Nephron (organoid): Measurements from ENCODE around the gene RMC1.

Experiments
- H3K27ac Mint-ChIP-seq, 3 experiments: 2 replicates each; pipeline ENCODE4 v1.8.0; 2020; ENCODE audit warnings: mixed read lengths in 3 of 3, mild to moderate bottlenecking in 2 of 3, moderate library complexity in 1 of 3
- H3K27me3 Mint-ChIP-seq: 2 replicates; pipeline ENCODE4 v1.8.0; 2021; ENCODE audit warnings: low read depth, mild to moderate bottlenecking, moderate library complexity, mixed read lengths
- H3K36me3 Mint-ChIP-seq: 2 replicates; pipeline ENCODE4 v1.8.0; 2020; ENCODE audit warnings: low read depth, mixed read lengths
- H3K4me1 Mint-ChIP-seq: 2 replicates; pipeline ENCODE4 v1.8.0; 2020; ENCODE audit warnings: mixed read lengths
- H3K4me3 Mint-ChIP-seq, 3 experiments: 2 replicates each; pipeline ENCODE4 v1.8.0; 2020; ENCODE audit warnings: mild to moderate bottlenecking in 3 of 3, mixed read lengths in 3 of 3, moderate library complexity in 2 of 3
- H3K9me3 Mint-ChIP-seq: 2 replicates; pipeline ENCODE4 v1.8.0; 2020; ENCODE audit warnings: mixed read lengths
- TF ChIP-seq, protein P1 (sequence below), 3 experiments: fragments of 200-600 bp; sonication (generic); IDR thresholded peaks; one replicate each; pipeline ENCODE4 v1.5.0; 2021; ENCODE audit warnings: antibody characterized with exemption in 3 of 3; ENCODE audit not compliant: unreplicated experiment in 3 of 3

The RMC1 gene

DNA sequence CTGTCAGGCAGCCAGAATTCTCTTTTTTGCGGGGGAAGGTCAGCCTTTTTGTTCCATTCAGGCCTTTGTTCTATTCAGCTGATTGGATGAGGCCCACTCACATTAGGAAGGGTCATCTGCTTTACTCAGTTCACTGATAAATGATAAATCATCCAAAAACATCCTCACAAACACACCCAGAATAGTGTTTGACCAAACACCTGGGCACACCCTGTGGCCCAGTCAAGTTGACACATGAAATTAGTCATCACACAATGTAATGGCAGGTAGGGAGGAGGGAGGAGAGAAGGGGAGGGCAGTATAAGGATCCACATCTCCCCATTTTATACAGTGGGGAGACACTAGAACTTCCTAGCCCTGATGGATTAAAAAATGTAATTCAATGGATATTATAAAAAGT lies 8.3 kb upstream of the RMC1 start:
- no peak overlapping the region for H3K4me3 Mint-ChIP-seq
- TF ChIP-seq, protein P1, sequence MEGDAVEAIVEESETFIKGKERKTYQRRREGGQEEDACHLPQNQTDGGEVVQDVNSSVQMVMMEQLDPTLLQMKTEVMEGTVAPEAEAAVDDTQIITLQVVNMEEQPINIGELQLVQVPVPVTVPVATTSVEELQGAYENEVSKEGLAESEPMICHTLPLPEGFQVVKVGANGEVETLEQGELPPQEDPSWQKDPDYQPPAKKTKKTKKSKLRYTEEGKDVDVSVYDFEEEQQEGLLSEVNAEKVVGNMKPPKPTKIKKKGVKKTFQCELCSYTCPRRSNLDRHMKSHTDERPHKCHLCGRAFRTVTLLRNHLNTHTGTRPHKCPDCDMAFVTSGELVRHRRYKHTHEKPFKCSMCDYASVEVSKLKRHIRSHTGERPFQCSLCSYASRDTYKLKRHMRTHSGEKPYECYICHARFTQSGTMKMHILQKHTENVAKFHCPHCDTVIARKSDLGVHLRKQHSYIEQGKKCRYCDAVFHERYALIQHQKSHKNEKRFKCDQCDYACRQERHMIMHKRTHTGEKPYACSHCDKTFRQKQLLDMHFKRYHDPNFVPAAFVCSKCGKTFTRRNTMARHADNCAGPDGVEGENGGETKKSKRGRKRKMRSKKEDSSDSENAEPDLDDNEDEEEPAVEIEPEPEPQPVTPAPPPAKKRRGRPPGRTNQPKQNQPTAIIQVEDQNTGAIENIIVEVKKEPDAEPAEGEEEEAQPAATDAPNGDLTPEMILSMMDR (IDR thresholded peaks at IDR 0.05; ENCODE audit: unreplicated experiment in 3 of 3), result no peak
- no peaks in the 10 kb centered on the region for H3K4me1 Mint-ChIP-seq
- peaks cover 16% of the 10 kb centered on the region for H3K9me3 Mint-ChIP-seq
- no peaks in the 10 kb centered on the region for H3K36me3 Mint-ChIP-seq
- H3K27ac Mint-ChIP-seq, result no peak overlapping the region
- H3K27me3 Mint-ChIP-seq, result peaks cover 3% of the 10 kb centered on the region

DNA sequence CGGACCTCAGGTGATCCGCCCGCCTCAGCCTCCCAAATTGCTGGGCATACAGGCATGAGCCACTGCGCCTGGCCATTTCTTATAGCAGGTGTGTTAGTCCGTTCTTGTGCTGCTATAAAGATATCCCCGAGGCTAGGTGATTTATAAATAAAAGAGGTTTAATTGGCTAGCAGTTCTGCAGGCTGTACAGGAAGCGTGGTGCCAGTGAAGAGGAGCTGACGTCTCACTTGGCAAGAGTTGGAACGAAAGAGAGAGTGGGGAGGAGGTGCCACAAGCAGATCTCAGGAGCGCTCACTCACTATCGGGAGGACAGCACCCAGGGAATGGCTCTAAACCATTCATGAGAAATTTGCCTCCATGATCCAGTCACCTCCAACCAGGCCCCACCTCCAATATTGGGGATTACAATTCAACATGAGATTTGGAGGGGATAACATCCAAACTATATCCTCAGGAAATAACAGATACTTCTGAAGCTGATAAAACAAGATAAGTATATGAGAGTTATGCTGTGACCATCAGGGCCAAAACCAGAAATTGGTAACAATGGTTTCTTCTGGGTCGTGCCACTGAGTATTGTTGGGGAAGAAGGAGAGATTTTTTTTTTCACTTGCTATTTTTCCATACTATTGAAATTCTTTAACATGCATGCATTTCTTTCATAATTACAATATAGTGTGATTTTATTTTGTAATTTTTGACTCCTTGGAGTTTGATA lies 7.4 kb upstream of the RMC1 start:
- Mint-ChIP-seq H3K4me3 (no peak overlapping the region), H3K36me3 (no peaks in the 10 kb centered on the region), H3K27ac (no peak overlapping the region), H3K4me1 (no peaks in the 10 kb centered on the region), H3K9me3 (peaks cover 7% of the 10 kb centered on the region), H3K27me3 (peaks cover 6% of the 10 kb centered on the region)
- TF ChIP-seq, protein P1 (IDR thresholded peaks at IDR 0.05; ENCODE audit: unreplicated experiment in 3 of 3), result no peak

DNA sequence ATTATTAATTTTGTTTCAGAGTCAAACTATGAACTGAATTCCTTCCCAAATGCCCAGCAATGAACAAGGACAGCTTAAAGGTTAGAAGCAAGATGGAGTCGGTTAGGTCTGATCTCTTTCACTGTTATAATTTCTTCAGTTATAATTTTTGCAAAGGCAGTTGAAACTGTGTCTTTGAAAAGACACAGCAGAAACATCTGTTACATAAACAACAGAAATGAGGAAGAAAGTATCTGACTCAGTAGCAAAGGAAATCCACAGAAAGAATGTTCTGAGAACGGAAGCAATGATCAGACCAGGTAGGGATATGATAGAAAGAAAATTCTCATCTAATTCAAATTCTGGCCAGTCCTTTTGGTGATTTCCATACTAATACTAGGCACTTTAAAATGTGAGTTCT lies 5.2 kb upstream of the RMC1 start:
- H3K27ac Mint-ChIP-seq, result no peak overlapping the region
- peaks cover 9% of the 10 kb centered on the region for H3K27me3 Mint-ChIP-seq
- TF ChIP-seq, protein P1 (IDR thresholded peaks at IDR 0.05; ENCODE audit: unreplicated experiment in 3 of 3), result no peak
- no peaks in the 10 kb centered on the region for H3K36me3 Mint-ChIP-seq
- peaks cover 9% of the 10 kb centered on the region for H3K4me1 Mint-ChIP-seq
- no peak overlapping the region for H3K4me3 Mint-ChIP-seq
- peaks cover 2% of the 10 kb centered on the region for H3K9me3 Mint-ChIP-seq

DNA sequence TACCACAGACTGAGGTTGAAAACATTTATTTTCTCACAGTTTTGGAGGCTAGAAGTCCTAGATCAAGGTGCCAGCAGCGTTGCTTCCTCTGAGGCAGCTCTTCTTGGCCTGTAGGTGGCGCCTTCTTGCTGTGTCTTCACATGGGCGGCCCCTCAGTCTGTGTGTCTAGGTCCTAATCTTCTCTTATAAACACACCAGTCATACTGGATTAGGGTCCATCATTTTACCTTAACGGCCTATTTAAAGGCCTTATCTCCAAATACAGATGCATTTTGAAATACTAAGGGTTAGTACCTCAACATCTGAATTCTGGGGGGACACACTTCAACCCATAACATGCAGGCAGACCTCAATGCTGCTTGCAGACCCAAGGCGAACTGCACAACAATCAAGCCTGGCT lies 4.4 kb upstream of the RMC1 start:
- Mint-ChIP-seq H3K9me3 (no peaks in the 10 kb centered on the region), H3K4me1 (peaks cover 10% of the 10 kb centered on the region), H3K27me3 (peaks cover 11% of the 10 kb centered on the region), H3K27ac (no peak overlapping the region), H3K36me3 (no peaks in the 10 kb centered on the region), H3K4me3 (no peak overlapping the region)
- TF ChIP-seq, protein P1 (IDR thresholded peaks at IDR 0.05; ENCODE audit: unreplicated experiment in 3 of 3), result peak; percentile 64 to 73 (median 70)

DNA sequence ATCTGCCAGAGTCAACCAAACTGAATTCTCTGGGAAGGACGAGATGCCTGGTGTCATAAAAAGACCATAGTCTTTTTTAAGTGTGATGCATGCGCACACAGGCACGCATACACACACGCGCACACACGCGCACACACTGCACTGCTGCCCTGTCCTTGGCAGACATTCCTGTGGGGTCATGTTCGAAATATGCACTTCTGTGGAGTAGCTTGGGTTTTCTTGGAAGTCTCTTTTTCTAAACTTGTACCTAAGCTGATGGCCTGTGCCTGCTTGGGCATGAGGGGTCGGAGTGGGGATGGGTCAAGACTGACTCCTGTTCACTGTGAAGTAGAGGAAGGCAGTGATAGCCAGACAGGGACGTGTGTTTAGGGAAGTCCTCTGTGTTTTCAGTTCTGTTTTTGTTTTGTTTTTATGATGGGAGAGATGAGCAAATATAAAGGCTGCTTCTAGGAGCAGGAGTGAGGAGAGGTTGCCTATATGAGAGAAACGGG lies 4.0 kb upstream of the RMC1 start:
- H3K27ac Mint-ChIP-seq, result no peak overlapping the region
- H3K4me3 Mint-ChIP-seq, result peak overlapping the region in 2 of 3 experiments; percentile 22 to 29

More for the DNA sequence above, 4.0 kb upstream of the RMC1 start:
- H3K9me3 Mint-ChIP-seq, result no peaks in the 10 kb centered on the region
- no peaks in the 10 kb centered on the region for H3K36me3 Mint-ChIP-seq
- H3K4me1 Mint-ChIP-seq, result peaks cover 15% of the 10 kb centered on the region
- peaks cover 15% of the 10 kb centered on the region for H3K27me3 Mint-ChIP-seq
- TF ChIP-seq, protein P1 (IDR thresholded peaks at IDR 0.05; ENCODE audit: unreplicated experiment in 3 of 3), result no peak
